Measurements from ENCODE around the gene BPIFA3. TPM values are rescaled to one million over a fixed set of nuclear protein-coding genes. Genes with fewer than 3 reads are reported as not detected.

The BPIFA3 gene
- total and polyA plus RNA-seq, 2 of the 8 experiments (the other 6 are each of a cell fraction or from before 2014, with no cell fraction given) = not detected

- TF ChIP-seq EP300 (IDR thresholded peaks at IDR 0.05; ENCODE audit: borderline replicate concordance in 1 of 2, low read depth in 2 of 2, low read length in 2 of 2) (no peak), YY1 (IDR thresholded peaks at IDR 0.05; ENCODE audit: low read depth, low read length) (no peak), POLR2A (IDR thresholded peaks at IDR 0.05; ENCODE audit: control extremely low read depth in 1 of 2, low read depth in 2 of 2, low read length in 2 of 2) (no peak), KDM5A (IDR thresholded peaks at IDR 0.05; ENCODE audit: low read length) (no peak)
Observed at GRCh38 chr20:33236351-33236750, 19.2 kb downstream of the BPIFA3 start (continued).

Data from H1 (cell line).